Right lobe of liver (tissue), 6 donors: Measurements from ENCODE around the gene ATP2B3. TPM values are rescaled to one million over a fixed set of nuclear protein-coding genes. Genes with fewer than 3 reads are reported as not detected.
A peak's percentile ranks its signal among the peaks of the same experiment; 100 is the strongest.

ENCODE experiments used
- ATAC-seq, 4 donors: fragments of 200-7000 bp; cut with Tn5 transposase; one replicate each; pipeline ENCODE4 v1.9.1; 2020; ENCODE audit warnings: mild to moderate bottlenecking in 4 of 4, moderate library complexity in 4 of 4
- DNase-seq, 3 donors: peaks; one replicate each; pipeline ENCODE4 v3.0.0-alpha.2; 2020
- H3K27ac ChIP-seq, 3 donors: fragments of 200-600 bp; one replicate each; pipeline ENCODE4 v1.8.0; 2022
- H3K27me3 ChIP-seq, 2 donors: fragments of 200-600 bp; one replicate each; pipeline ENCODE4 v1.8.0; 2022
- H3K36me3 ChIP-seq, 4 donors: fragments of 200-600 bp; sonication (generic) in 1 of 4; one replicate each; pipeline versions ENCODE4 v1.5.1 to v1.8.0; 2017 to 2022; ENCODE audit warnings: control low read depth in 1 of 4
- H3K4me1 ChIP-seq, 4 donors: fragments of 200-600 bp; sonication (generic) in 1 of 4; one replicate each; pipeline versions ENCODE4 v1.5.1 to v1.8.0; 2017 to 2022; ENCODE audit warnings: control low read depth in 1 of 4
- H3K4me3 ChIP-seq, 3 donors: fragments of 200-600 bp; one replicate each; pipeline ENCODE4 v1.8.0; 2022
- H3K9me3 ChIP-seq, 4 donors: fragments of 200-600 bp; sonication (generic) in 1 of 4; one replicate each; pipeline versions ENCODE4 v1.5.1 to v1.8.0; 2017 to 2022; ENCODE audit warnings: control low read depth in 1 of 4
- POLR2A ChIP-seq: fragments of 450-650 bp; IDR thresholded peaks from one replicate; pipeline ENCODE4 v1.6.1; 2017; ENCODE audit warnings: antibody characterized with exemption, mild to moderate bottlenecking
- WGBS: methylation state at CpG from one replicate; pipeline ENCODE4 v1.1.6; 2018; ENCODE audit warnings: low coverage, low lambda C conversion rate; ENCODE audit not compliant: insufficient coverage; ENCODE audit errors: missing lambda C conversion rate; 5-methylcytosine and 5-hydroxymethylcytosine counted together
- intact Hi-C, 2 donors: fragments of 100-400 bp; cut with DNase I; formaldehyde crosslinking; loops; one replicate each; pipeline versions ENCODE4 v1.11.2 to v1.14.1; 2022
- total RNA-seq, 6 experiments: library from RNA; depleted of rRNA in 2 of 6; stranded (reverse); fragments of >200 nt in 2 of 6; fragmentation: NEBNext Ultra II Directional in 3 of 6; extraction: Animal tissue kit (Norgen Biotek cat#: 25700) in 3 of 6; gene quantifications; one replicate each; pipeline versions ENCODE4 v1.1.0 to v1.2.4, GENCODE V29; 2016 to 2023
- TF ChIP-seq, protein P1 (sequence below), 4 donors: fragments of 200-600 bp in 3 of 4; fragments of 450-650 bp in 1 of 4; IDR thresholded peaks; one replicate each; pipeline versions ENCODE4 v1.5.1 to v1.8.0; 2016 to 2022; ENCODE audit warnings: antibody characterized with exemption in 4 of 4, mild to moderate bottlenecking in 2 of 4
- donor health status: DM: no; HTN: yes; CAD: no.
- donor health status: DM: no; HTN: no; CAD: no.
- donor health status: DM: no; HTN: no; CAD: no.
- donor health status: DM: no; HTN: yes; CAD: no.
- donor health status: DM: no; HTN: yes; CAD: no.

ATP2B3 gene
- total RNA-seq, 6 experiments from 2014 or later = 0.07 TPM; not detected in 5

DNA sequence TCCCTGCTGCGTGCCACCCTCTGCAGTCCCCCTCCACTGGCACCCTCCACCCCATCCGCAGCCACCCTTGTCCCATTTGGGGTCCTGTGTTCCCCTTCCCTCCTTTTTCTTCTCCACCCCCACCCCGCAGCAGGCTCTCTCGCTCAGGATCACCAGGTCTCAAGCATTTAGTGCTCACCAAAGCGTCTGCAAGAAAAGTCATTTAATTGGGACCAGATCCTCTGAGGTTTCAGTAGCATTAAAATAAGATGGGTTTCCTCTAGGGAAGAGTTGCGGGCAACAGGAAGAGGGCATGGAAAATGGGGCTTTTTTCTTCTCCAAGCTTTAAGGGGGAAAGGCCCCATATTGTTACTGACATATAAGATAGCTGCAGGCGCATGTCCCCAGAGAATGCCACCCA is 42.2 kb upstream of the ATP2B3 start:
- Histone ChIP-seq H3K4me3 (no peak overlapping the region), H3K27ac (no peak overlapping the region), H3K9me3 (no peaks in the 10 kb centered on the region)

DNA sequence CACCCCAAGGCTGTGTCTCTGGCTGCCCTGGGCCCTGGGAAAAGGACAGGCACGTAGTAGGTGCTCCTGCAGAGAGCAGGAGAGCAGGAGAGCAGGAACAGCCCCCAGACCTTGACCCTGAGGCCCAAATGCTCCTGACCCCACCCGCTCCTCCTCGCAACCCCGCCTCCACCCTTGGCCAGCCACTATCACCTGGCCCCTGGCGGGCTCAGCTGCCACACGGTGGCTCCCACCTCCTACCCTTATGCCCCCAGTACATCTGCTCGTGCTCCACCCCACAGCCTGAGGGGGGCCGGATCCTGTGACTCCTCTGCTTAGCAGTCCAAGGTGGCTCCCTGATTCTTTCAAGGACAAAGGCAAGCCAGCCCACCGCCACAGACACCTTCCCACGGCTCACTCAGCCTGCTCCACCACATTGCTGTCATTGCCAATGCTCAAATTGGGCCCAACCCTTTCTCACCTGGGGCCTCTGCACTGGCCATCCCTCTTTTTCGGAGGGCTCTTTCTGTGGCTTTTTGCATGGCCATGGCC is 41.6 kb upstream of the ATP2B3 start:
- Histone ChIP-seq H3K4me1 (no peaks in the 10 kb centered on the region), H3K27ac (no peak overlapping the region), H3K27me3 (no peaks in the 10 kb centered on the region), H3K4me3 (no peak overlapping the region), H3K36me3 (no peaks in the 10 kb centered on the region), H3K9me3 (no peaks in the 10 kb centered on the region)
- DNase-seq = no peak
- 100% methylated on average over 1 of the region's 11 CpGs for WGBS
- ATAC-seq = no peak
- TF ChIP-seq, protein P1, sequence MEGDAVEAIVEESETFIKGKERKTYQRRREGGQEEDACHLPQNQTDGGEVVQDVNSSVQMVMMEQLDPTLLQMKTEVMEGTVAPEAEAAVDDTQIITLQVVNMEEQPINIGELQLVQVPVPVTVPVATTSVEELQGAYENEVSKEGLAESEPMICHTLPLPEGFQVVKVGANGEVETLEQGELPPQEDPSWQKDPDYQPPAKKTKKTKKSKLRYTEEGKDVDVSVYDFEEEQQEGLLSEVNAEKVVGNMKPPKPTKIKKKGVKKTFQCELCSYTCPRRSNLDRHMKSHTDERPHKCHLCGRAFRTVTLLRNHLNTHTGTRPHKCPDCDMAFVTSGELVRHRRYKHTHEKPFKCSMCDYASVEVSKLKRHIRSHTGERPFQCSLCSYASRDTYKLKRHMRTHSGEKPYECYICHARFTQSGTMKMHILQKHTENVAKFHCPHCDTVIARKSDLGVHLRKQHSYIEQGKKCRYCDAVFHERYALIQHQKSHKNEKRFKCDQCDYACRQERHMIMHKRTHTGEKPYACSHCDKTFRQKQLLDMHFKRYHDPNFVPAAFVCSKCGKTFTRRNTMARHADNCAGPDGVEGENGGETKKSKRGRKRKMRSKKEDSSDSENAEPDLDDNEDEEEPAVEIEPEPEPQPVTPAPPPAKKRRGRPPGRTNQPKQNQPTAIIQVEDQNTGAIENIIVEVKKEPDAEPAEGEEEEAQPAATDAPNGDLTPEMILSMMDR (IDR thresholded peaks at IDR 0.05) = no peak
- TF ChIP-seq POLR2A = no peak
- intact Hi-C loops = no loop called here

More for the DNA sequence above, 42.2 kb upstream of the ATP2B3 start:
- no peak for TF ChIP-seq POLR2A
- TF ChIP-seq, protein P1 (IDR thresholded peaks at IDR 0.05) = no peak
- H3K36me3 ChIP-seq = no peaks in the 10 kb centered on the region
- intact Hi-C loops = no loop called here
- DNase-seq = no peak
- WGBS = 85% methylated on average over 5 of the region's 7 CpGs
- H3K27me3 ChIP-seq = no peaks in the 10 kb centered on the region
- ATAC-seq = no peak
- no peaks in the 10 kb centered on the region for H3K4me1 ChIP-seq

DNA sequence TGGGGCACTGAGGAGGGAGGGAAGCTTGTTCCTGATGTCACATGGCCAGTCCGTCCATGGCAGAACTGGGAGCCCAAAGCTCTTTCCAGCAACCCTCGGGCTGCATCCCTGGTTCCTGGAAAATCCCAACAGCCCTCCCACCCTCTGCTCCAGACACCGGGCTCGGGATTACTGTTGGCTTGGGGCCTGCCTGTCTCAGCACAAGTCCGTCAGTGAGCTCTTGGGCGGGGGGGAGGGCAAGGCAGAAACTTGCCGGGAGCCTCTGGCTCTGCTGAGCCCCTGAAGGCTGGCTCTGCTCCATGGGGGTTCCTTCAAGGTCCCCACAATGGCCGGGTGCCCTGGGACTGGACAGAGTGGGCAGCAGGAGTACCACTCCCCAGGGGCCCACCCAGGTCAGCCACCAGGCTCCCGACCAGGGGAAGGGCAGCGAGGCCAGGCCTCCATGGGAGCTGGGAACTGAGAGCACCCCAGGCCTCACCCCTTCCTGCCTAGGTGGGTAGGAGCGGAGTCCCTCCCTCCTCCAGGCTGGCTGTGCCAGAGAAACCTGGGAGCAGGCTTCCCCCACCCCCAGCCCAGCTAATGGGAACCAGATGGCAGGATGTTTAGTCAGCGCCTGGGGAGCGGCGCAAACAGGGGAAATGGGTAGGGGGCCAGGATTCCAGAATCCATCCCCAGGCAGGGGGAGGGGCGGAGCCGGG is 40.6 kb upstream of the ATP2B3 start:
- no peaks in the 10 kb centered on the region for H3K4me1 ChIP-seq
- H3K27ac ChIP-seq = peak overlapping the region in 1 of 3 donors; percentile 57
- H3K36me3 ChIP-seq = no peaks in the 10 kb centered on the region
- DNase-seq (no peak), ATAC-seq (peak in 1 of 4 donors; percentile 36)
- H3K27me3 ChIP-seq = no peaks in the 10 kb centered on the region
- no peak overlapping the region for H3K4me3 ChIP-seq
- 41% methylated on average over 4 of the region's 16 CpGs for WGBS
- TF ChIP-seq, protein P1 (IDR thresholded peaks at IDR 0.05) = no peak
- no peak for TF ChIP-seq POLR2A
- H3K9me3 ChIP-seq = no peaks in the 10 kb centered on the region
- intact Hi-C loops = no loop called here

DNA sequence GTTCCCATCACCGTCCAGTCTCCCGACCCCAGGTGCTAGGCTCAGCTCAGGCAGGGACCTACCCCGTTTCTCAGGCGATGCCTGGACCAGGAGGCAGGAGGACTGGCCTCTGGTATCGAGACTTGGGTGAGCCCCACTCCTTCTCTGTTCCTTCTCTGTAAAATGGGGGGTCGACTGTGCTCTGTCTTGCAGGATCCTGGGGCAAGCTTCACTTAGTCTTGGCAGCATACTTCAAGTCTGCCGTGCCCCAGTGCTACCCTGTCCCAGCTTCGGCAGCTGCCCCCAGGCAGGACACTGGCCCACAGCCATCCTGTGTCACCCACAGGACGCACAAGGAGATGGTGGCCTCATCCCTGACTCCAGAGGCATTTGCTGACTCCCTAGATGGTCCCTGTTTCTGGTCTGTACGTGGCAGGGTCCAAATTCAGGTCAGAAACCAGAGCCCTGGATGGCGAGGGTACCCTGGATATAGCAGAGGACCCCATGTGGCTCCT is 40.0 kb upstream of the ATP2B3 start:
- H3K9me3 ChIP-seq = no peaks in the 10 kb centered on the region
- no peak overlapping the region for H3K27ac ChIP-seq
- no peaks in the 10 kb centered on the region for H3K27me3 ChIP-seq
- no peaks in the 10 kb centered on the region for H3K36me3 ChIP-seq
- no peaks in the 10 kb centered on the region for H3K4me1 ChIP-seq
- ATAC-seq (no peak), DNase-seq (no peak)
- TF ChIP-seq, protein P1 (IDR thresholded peaks at IDR 0.05) = no peak
- TF ChIP-seq POLR2A = no peak
- 25% methylated on average over 2 of the region's 11 CpGs for WGBS
- H3K4me3 ChIP-seq = no peak overlapping the region
- intact Hi-C loops = no loop called here
